GM12878 (cell line): Measurements from ENCODE around the gene METAP2. TPM values are rescaled to one million over a fixed set of nuclear protein-coding genes. Genes with fewer than 3 reads are reported as not detected.

Experiments used
- ATAC-seq: fragments of 200-7000 bp; cut with Tn5 transposase; 3 replicates; pipeline ENCODE4 v1.9.1; 2020; ENCODE audit warnings: mild to moderate bottlenecking, moderate library complexity
- BruUV-seq: library from RNA; stranded (reverse); fragments of 400-500 nt; replicated peaks from 2 replicates; lab custom pipeline; 2021; lab: Mats Ljungman, UMichigan
- CTCF ChIA-PET: fragments of 300-600 bp; sonication (Branson Sonifier 250); formaldehyde crosslinking; extraction: SDS; loops from one replicate; lab custom pipeline; 2021; ENCODE audit warnings: inconsistent platforms; lab: Yijun Ruan, JAX
- POLR2A ChIA-PET: fragments of 350-600 bp; formaldehyde crosslinking; extraction: SDS; loops from one replicate; lab custom pipeline; 2021; ENCODE audit warnings: inconsistent platforms; lab: Charles Lee
- RAD21 ChIA-PET: fragments of 300-600 bp; sonication (Branson Sonifier 250); formaldehyde crosslinking; loops from one replicate; lab custom pipeline; 2023; ENCODE audit warnings: antibody characterized with exemption; ENCODE audit not compliant: unreplicated experiment; lab: Charles Lee
- SMC1A ChIA-PET: fragments of 300-600 bp; sonication (Branson Sonifier 250); formaldehyde crosslinking; loops from one replicate; lab custom pipeline; 2023; ENCODE audit not compliant: unreplicated experiment, uncharacterized antibody; lab: Charles Lee
- DNase-seq: peaks from one replicate; pipeline ENCODE4 v3.0.0-alpha.2; 2011; ENCODE audit warnings: low read depth, low spot score
- FAIRE-seq: peaks from 3 replicates; lab custom pipeline; 2011; peaks lifted over from hg19 to GRCh38; lab: Jason Lieb, UNC
- H2AFZ ChIP-seq: 2 replicates; pipeline ENCODE4 v1.6.0; 2011; ENCODE audit warnings: low read depth, low read length, control low read depth; ENCODE audit not compliant: control insufficient read depth
- H3K27ac ChIP-seq: 2 replicates; pipeline ENCODE4 v1.5.1; 2011; ENCODE audit warnings: control low read depth; ENCODE audit not compliant: control insufficient read depth, insufficient read depth
- H3K27me3 ChIP-seq, 2 experiments: replicated peaks in 1 of 2; 2 replicates each; pipeline versions ENCODE4 v1.6.0 to v1.6.1; 2011; ENCODE audit warnings: low read length in 1 of 2; ENCODE audit not compliant: control insufficient read depth in 2 of 2, insufficient read depth in 2 of 2
- H3K36me3 ChIP-seq, 2 experiments: 2 replicates each; pipeline ENCODE4 v1.5.1; 2011; ENCODE audit warnings: low read length in 1 of 2; ENCODE audit not compliant: control insufficient read depth in 2 of 2, insufficient read depth in 2 of 2
- H3K4me1 ChIP-seq: 2 replicates; pipeline ENCODE4 v1.6.1; 2011; ENCODE audit warnings: mild to moderate bottlenecking, low read length, moderate library complexity, mixed read lengths; ENCODE audit not compliant: control insufficient read depth, insufficient read depth
- H3K4me2 ChIP-seq: 2 replicates; pipeline ENCODE4 v1.6.0; 2011; ENCODE audit warnings: control low read depth; ENCODE audit not compliant: control insufficient read depth, insufficient read depth
- H3K4me3 ChIP-seq: fragments of 200-600 bp; sonication (generic); 2 replicates; pipeline ENCODE4 v1.5.1; 2016
- H3K79me2 ChIP-seq: 2 replicates; pipeline ENCODE4 v1.6.0; 2011; ENCODE audit warnings: low read length; ENCODE audit not compliant: control insufficient read depth, insufficient read depth
- H3K9ac ChIP-seq: 2 replicates; pipeline ENCODE4 v1.8.0; 2011; ENCODE audit warnings: low read length, control low read depth, mixed read lengths; ENCODE audit not compliant: control insufficient read depth, insufficient read depth
- H3K9me3 ChIP-seq: replicated peaks from 3 replicates; pipeline ENCODE4 v1.5.1; 2011; ENCODE audit warnings: mild to moderate bottlenecking, low read length; ENCODE audit not compliant: control insufficient read depth, insufficient read depth
- H4K20me1 ChIP-seq: 2 replicates; pipeline ENCODE4 v1.6.0; 2011; ENCODE audit not compliant: control insufficient read depth, insufficient read depth
- ASH2L ChIP-seq: fragments of 300-600, 200-600 bp; sonication (generic); IDR thresholded peaks from 2 replicates; pipeline ENCODE4 v1.6.1; 2017; ENCODE audit warnings: low read depth, mild to moderate bottlenecking, borderline replicate concordance
- BCL11A ChIP-seq: IDR thresholded peaks from 2 replicates; pipeline ENCODE4 v1.6.1; 2011; ENCODE audit warnings: low read depth, low read length
- BMI1 ChIP-seq: fragments of 450-650 bp; IDR thresholded peaks from 2 replicates; pipeline ENCODE4 v1.6.1; 2016; ENCODE audit warnings: mild to moderate bottlenecking, moderate library complexity, borderline replicate concordance
- CUX1 ChIP-seq: IDR thresholded peaks from 2 replicates; pipeline ENCODE4 v1.6.1; 2012; ENCODE audit warnings: improper control_type of control experiment, low read depth, low read length; ENCODE audit not compliant: insufficient replicate concordance
- ESRRA ChIP-seq: IDR thresholded peaks from 2 replicates; pipeline ENCODE4 v1.6.1; 2012; ENCODE audit warnings: mild to moderate bottlenecking, low read length, improper control_type of control experiment
- FOS ChIP-seq: IDR thresholded peaks from 3 replicates; pipeline ENCODE4 v1.6.1; 2011; ENCODE audit warnings: borderline replicate concordance; ENCODE audit not compliant: insufficient read length; ENCODE audit errors: extremely low read depth
- FOXK2 ChIP-seq: fragments of 450-650 bp; IDR thresholded peaks from 2 replicates; pipeline ENCODE4 v1.6.1; 2017; ENCODE audit warnings: mild to moderate bottlenecking, moderate library complexity
- IKZF1 ChIP-seq: fragments of 450-650 bp; conservative IDR thresholded peaks from 2 replicates; pipeline ENCODE4 v1.6.1; 2017; ENCODE audit warnings: antibody characterized with exemption, mild to moderate bottlenecking
- IRF5 ChIP-seq: fragments of 450-650 bp; IDR thresholded peaks from 2 replicates; pipeline ENCODE4 v1.6.1; 2017; ENCODE audit warnings: borderline replicate concordance
- MYB ChIP-seq: fragments of 150-350 bp; IDR thresholded peaks from 2 replicates; pipeline ENCODE4 v1.6.1; 2014; ENCODE audit warnings: mild to moderate bottlenecking, low read depth, low read length, borderline replicate concordance
- TCF12 ChIP-seq: IDR thresholded peaks from 2 replicates; pipeline ENCODE4 v1.6.1; 2011; ENCODE audit warnings: low read depth, mild to moderate bottlenecking, low read length
- WRNIP1 ChIP-seq: IDR thresholded peaks from 2 replicates; pipeline ENCODE4 v1.6.1; 2011; ENCODE audit warnings: low read depth, low read length, improper control_type of control experiment, borderline replicate concordance
- ZBTB11 ChIP-seq: fragments of 450-650 bp; formaldehyde crosslinking; IDR thresholded peaks from 2 replicates; pipeline ENCODE4 v1.5.0; 2022; ENCODE audit warnings: mild to moderate bottlenecking, missing genetic modification characterization
- WGBS: methylation state at CpG from one replicate; pipeline ENCODE4 v1.1.6; 2016; ENCODE audit warnings: low lambda C conversion rate; ENCODE audit not compliant: insufficient replicate concordance, insufficient coverage; ENCODE audit errors: missing lambda C conversion rate; 5-methylcytosine and 5-hydroxymethylcytosine counted together
- in situ Hi-C: fragments of 300-500 bp; cut with MboI; formaldehyde crosslinking; loops from 9 replicates; pipeline ENCODE4 v1.14.3; 2018; ENCODE audit warnings: mixed read lengths
- intact Hi-C: fragments of 100-400 bp; cut with micrococcal nuclease; formaldehyde crosslinking; loops from one replicate; pipeline ENCODE4 v1.14.2; 2022; ENCODE audit not compliant: unreplicated experiment
- polyA plus RNA-seq, 11 experiments: library from polyadenylated mRNA; depleted of rRNA in 4 of 11; unstranded in 6 of 11; stranded (reverse) in 5 of 11; fragments of >200 nt; fragmentation: Nextera tagmentation in 4 of 11; fragmentation: Illumina TruSeq in 1 of 11; extraction: Ambion mirVana in 4 of 11; extraction: Trizol in 1 of 11; gene quantifications; 1 replicate in 1 of 11; 2 replicates in 10 of 11; pipeline versions ENCODE4 v1.2.1 to v1.2.3, GENCODE V29; 2011 to 2016; ENCODE audit warnings: inconsistent platforms in 2 of 11, missing spikeins in 2 of 11, low read depth in 1 of 11
- total RNA-seq, 4 experiments: library from RNA; depleted of rRNA in 3 of 4; stranded (reverse); fragments of >200 nt in 3 of 4; fragmentation: Illumina TruSeq in 1 of 4; extraction: Trizol in 1 of 4; gene quantifications; 2 replicates each; pipeline versions ENCODE4 v1.2.1 to v1.2.3, GENCODE V29; 2013 to 2021

Gene METAP2
- total and polyA plus RNA-seq, 10 of the 15 experiments (the other 5 are each of a cell fraction or from before 2014, with no cell fraction given): 50.7 to 132 (median 73.9) TPM

- Histone ChIP-seq H3K36me3 (no peaks in the 10 kb centered on the region), H2AFZ (no peak overlapping the region), H3K9ac (no peak overlapping the region), H3K4me2 (no peak overlapping the region), H3K27me3 (peaks cover 0 to 10% of the 10 kb centered on the region in 2 experiments; a peak in 3 of 4 replicates), H3K4me1 (0 out of 2 replicates have a peak, but pooled peaks cover 3% of the 10 kb centered on the region), H3K27ac (no peak overlapping the region), H4K20me1 (no peaks in the 10 kb centered on the region), H3K79me2 (no peaks in the 10 kb centered on the region), H3K9me3 (no peaks in the 10 kb centered on the region; the same call in 2 of the 3 replicates), H3K4me3 (no peak overlapping the region)
- in situ Hi-C loops (no loop called here), intact Hi-C loops (no loop called here)
- ChIA-PET CTCF (interaction anchor here (0.5 kb wide), 1 partner anchor 1333 kb away, joined by 3 read pairs; no protein-coding TSS in a partner anchor), POLR2A (no interaction called here), RAD21 (interaction anchor here (0.6 kb wide), 1 partner anchor 40 kb away, joined by 3 read pairs; no protein-coding TSS in a partner anchor), SMC1A (no interaction called here)
- FAIRE-seq: no peak
- WGBS: 53% methylated on average over 2 of the region's 2 CpGs
- ATAC-seq: no peak
- no peak for TF ChIP-seq WRNIP1
- no peak for TF ChIP-seq BMI1
- no peak for TF ChIP-seq ESRRA
- no peak for TF ChIP-seq FOXK2
- no peak for TF ChIP-seq MYB
- no peak for TF ChIP-seq FOS
- no peak for TF ChIP-seq ASH2L
- no peak for TF ChIP-seq IRF5
- TF ChIP-seq ZBTB11 (CRISPR knock-in tag): no peak
- TF ChIP-seq TCF12: no peak
- TF ChIP-seq CUX1: no peak
- TF ChIP-seq IKZF1: no peak
- TF ChIP-seq BCL11A: no peak
- BruUV-seq: no TSS peak
- DNase-seq: no peak
Measured at GRCh38 chr12:95443459-95443858, 30.5 kb upstream of the METAP2 start.
